DOHH2 (cell line): Measurements from ENCODE around the gene RPS16.

ENCODE experiments used
- CTCF ChIP-seq: fragments of 200-600 bp; sonication (generic); IDR thresholded peaks from one replicate; pipeline ENCODE4 v1.5.1; 2014; ENCODE audit warnings: antibody characterized with exemption, mild to moderate bottlenecking, low read depth, low read length; ENCODE audit not compliant: poor library complexity, severe bottlenecking
- EZH2phosphoT487 ChIP-seq: fragments of 200-600 bp; sonication (generic); IDR thresholded peaks from 2 replicates; pipeline ENCODE4 v1.6.1; 2017; ENCODE audit warnings: borderline replicate concordance, mild to moderate bottlenecking, antibody characterized with exemption, low read length, moderate library complexity, mixed read lengths

DNA sequence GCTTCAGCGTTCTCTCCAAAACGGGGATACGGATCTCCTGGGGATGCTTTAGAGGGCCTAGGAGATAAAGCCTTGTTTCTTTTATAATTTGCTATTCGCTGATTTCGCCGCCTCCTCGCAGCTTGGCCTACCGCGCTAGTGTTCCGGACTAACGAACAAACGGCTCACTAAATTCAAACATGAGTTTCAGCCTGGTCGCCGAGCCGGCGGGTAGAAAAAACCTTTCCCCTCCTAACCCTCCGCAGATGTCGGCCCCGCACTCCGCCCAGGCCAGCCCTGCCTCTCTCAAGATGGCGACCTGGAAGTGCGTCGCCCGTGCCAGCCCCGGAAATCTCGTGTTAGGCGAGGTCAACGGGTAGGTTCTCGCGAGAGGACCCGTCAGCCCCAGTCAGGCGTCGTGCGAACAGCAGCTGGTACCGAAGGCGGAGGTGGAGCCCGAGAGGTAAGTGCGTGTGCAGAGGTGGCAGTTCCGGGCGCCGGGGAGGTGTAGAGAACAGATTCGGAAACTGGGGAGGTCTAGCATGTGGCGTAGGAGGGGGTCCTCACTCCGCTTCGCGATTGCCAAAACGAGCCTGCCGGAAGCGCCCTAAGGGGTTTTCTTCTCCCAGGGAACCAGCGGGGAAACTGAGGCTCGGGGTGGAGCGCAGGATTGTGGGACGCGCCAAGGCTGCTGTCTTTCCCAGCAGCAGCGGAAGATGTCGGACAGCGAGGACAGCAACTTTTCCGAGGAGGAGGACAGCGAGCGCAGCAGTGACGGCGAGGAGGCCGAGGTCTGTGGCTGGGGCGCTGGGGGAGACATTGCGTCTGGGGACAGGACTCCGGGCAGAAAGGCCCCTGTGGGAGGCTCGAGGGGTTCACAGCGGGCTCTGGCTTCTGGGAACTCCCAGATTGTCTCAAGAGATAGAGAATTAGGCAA is 9.7 kb upstream of the RPS16 start, which contains the start of gene SUPT5H:
- TF ChIP-seq CTCF (no peak), EZH2phosphoT487 (no peak)
